Measurements from ENCODE around the gene RILPL1. TPM values are rescaled to one million over a fixed set of nuclear protein-coding genes. Genes with fewer than 3 reads are reported as not detected.

Gene RILPL1
- total RNA-seq, 6 experiments from 2014 or later, result 3.2 to 7.5 (median 5.3) TPM

- H3K4me1 ChIP-seq, result no peaks in the 10 kb centered on the region
- DNase-seq (no peak), ATAC-seq (no peak)
- H3K36me3 ChIP-seq, result peaks cover 0 to 17% (median 2%) of the 10 kb centered on the region in 4 donors
- H3K27ac ChIP-seq, result no peak overlapping the region
- no peaks in the 10 kb centered on the region for H3K27me3 ChIP-seq
- WGBS (ENCODE audit: insufficient coverage, low coverage, low lambda C conversion rate, missing lambda C conversion rate), result 94% methylated on average over 7 of the region's 7 CpGs
- intact Hi-C loops (cut with DNase I), result no loop called here
- H3K9me3 ChIP-seq, result no peaks in the 10 kb centered on the region
- TF ChIP-seq POLR2A (IDR thresholded peaks at IDR 0.05) (no peak), CTCF (IDR thresholded peaks at IDR 0.05) (no peak)
- H3K4me3 ChIP-seq, result no peak overlapping the region
Observed at GRCh38 chr12:123524378-123524777, 9.1 kb downstream of the RILPL1 start.

- intact Hi-C loops (cut with DNase I), result no loop called here
- Histone ChIP-seq H3K36me3 (peaks cover 0 to 17% (median 2%) of the 10 kb centered on the region in 4 donors), H3K9me3 (no peaks in the 10 kb centered on the region), H3K4me1 (no peaks in the 10 kb centered on the region), H3K27me3 (no peaks in the 10 kb centered on the region), H3K4me3 (no peak overlapping the region), H3K27ac (no peak overlapping the region)
- WGBS (ENCODE audit: insufficient coverage, low coverage, low lambda C conversion rate, missing lambda C conversion rate), result 73% methylated on average over 3 of the region's 10 CpGs
- DNase-seq (no peak), ATAC-seq (peak in 1 of 4 donors; percentile 21)
- TF ChIP-seq CTCF (IDR thresholded peaks at IDR 0.05) (no peak), POLR2A (IDR thresholded peaks at IDR 0.05) (no peak)
Observed at GRCh38 chr12:123523518-123523917, 10.0 kb downstream of the RILPL1 start.

- Histone ChIP-seq H3K4me3 (no peak overlapping the region), H3K9me3 (no peaks in the 10 kb centered on the region), H3K36me3 (peaks cover 0 to 28% (median 5%) of the 10 kb centered on the region in 4 donors), H3K27me3 (no peaks in the 10 kb centered on the region), H3K27ac (no peak overlapping the region), H3K4me1 (no peaks in the 10 kb centered on the region)
- TF ChIP-seq CTCF (IDR thresholded peaks at IDR 0.05) (no peak), POLR2A (IDR thresholded peaks at IDR 0.05) (no peak)
- WGBS (ENCODE audit: insufficient coverage, low coverage, low lambda C conversion rate, missing lambda C conversion rate), result no CpG with 5 or more reads among the region's 7 CpGs
- intact Hi-C loops (cut with DNase I), result no loop called here
- ATAC-seq (no peak), DNase-seq (no peak)
Observed at GRCh38 chr12:123522164-123522563, 11.4 kb downstream of the RILPL1 start.

DNA sequence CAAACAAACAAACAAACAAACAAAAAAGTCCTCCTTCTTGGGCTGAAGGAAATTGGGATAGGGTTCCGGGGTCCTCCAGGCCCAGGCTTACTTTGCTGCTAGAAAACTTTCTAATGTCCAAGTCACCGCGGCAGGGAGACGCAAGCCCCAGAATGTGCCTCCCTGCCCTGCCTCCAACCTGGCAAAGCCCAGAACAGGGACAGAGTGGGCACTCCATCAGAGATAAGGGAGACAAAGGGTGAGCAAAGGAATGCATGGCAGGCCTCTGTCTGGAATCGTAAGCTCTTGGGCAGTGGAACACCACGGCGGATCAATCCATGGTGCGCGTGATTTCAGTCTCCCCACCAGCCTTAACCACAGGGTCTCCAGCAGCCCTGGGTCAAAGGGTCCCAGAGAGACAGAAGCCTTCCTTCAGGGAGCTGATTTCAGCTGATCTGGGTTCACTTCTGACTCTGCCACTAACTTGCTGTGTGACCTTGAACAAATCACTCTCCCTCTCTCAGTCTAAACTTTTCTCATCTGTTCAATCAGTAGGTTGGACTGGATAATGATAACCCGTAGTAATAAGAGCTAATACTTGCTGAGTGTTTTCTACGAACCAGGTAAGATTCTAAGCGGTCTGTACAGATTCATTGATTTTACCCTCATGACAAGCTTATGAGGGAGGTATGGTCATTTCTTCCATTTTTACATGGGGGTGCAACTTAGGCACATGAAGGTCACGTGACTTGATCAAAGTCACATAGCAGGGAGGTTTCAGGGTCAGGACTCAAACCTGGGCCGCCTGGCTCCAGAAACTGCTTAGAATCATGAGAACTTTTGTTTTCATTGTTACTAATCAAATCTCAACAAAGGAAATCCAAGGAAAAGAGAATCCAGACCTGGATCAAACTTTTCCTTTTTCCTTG is 12.7 kb downstream of the RILPL1 start:
- no peak for TF ChIP-seq POLR2A (IDR thresholded peaks at IDR 0.05)
- no peak for TF ChIP-seq CTCF (IDR thresholded peaks at IDR 0.05)
- no peaks in the 10 kb centered on the region for H3K4me1 ChIP-seq
- WGBS (ENCODE audit: insufficient coverage, low coverage, low lambda C conversion rate, missing lambda C conversion rate), result 87% methylated on average over 6 of the region's 14 CpGs
- ATAC-seq (no peak), DNase-seq (no peak)
- no peak overlapping the region for H3K27ac ChIP-seq
- H3K27me3 ChIP-seq, result no peaks in the 10 kb centered on the region
- H3K4me3 ChIP-seq, result no peak overlapping the region
- peaks cover 0 to 28% (median 5%) of the 10 kb centered on the region in 4 donors for H3K36me3 ChIP-seq
- H3K9me3 ChIP-seq, result no peaks in the 10 kb centered on the region
- intact Hi-C loops (cut with DNase I), result no loop called here

Measured in right lobe of liver (tissue), 6 donors.